Mucosa of descending colon (tissue), 3 donors: Measurements from ENCODE around the gene CUEDC2. TPM values are rescaled to one million over a fixed set of nuclear protein-coding genes. Genes with fewer than 3 reads are reported as not detected.

ENCODE experiments used
- ATAC-seq: fragments of 200-7000 bp; cut with Tn5 transposase; one replicate; pipeline ENCODE4 v1.9.1; 2020; ENCODE audit warnings: mild to moderate bottlenecking, moderate library complexity
- DNase-seq, 3 donors: peaks; one replicate each; pipeline ENCODE4 v3.0.0-alpha.2; 2020
- H3K36me3 ChIP-seq: fragments of 200-600 bp; one replicate; pipeline ENCODE4 v1.8.0; 2021; ENCODE audit warnings: low read depth, mild to moderate bottlenecking
- H3K4me1 ChIP-seq: fragments of 200-600 bp; one replicate; pipeline ENCODE4 v1.8.0; 2021; ENCODE audit warnings: low read depth, mild to moderate bottlenecking
- H3K4me3 ChIP-seq: fragments of 200-600 bp; one replicate; pipeline ENCODE4 v1.8.0; 2021; ENCODE audit warnings: mild to moderate bottlenecking
- H3K9me3 ChIP-seq: fragments of 200-600 bp; one replicate; pipeline ENCODE4 v1.8.0; 2021; ENCODE audit warnings: mild to moderate bottlenecking
- CTCF ChIP-seq: fragments of 200-600 bp; IDR thresholded peaks from one replicate; pipeline ENCODE4 v1.8.0; 2022; ENCODE audit warnings: antibody characterized with exemption, mild to moderate bottlenecking
- intact Hi-C, 2 donors: fragments of 100-400 bp; cut with DNase I in 1 of 2; cut with micrococcal nuclease in 1 of 2; formaldehyde crosslinking; loops; one replicate each; pipeline versions ENCODE4 v1.11.0 to v1.11.1; 2022; cut with DNase I, micrococcal nuclease
- total RNA-seq, 3 donors: library from RNA; stranded (reverse); fragmentation: NEBNext Ultra II Directional in 2 of 3; extraction: Animal tissue kit (Norgen Biotek cat#: 25700) in 2 of 3; gene quantifications; one replicate each; pipeline versions ENCODE4 v1.2.1 to v1.2.4, GENCODE V29; 2021 to 2023
- donor health status: DM: no; HTN: no; CAD: no; lungs with moderate emphysema.
- donor health status: DM: no; HTN: no; CAD: no.
- donor health status: DM: no; HTN: yes; CAD: no.

Gene CUEDC2
- total RNA-seq, 3 donors from 2014 or later: 26.6 to 51.9 (median 29.2) TPM

- intact Hi-C loops: no loop called here
- H3K36me3 ChIP-seq: no peaks in the 10 kb centered on the region
- DNase-seq (peak; percentile 92 to 94 (median 93)), ATAC-seq (peak; percentile 84)
- TF ChIP-seq CTCF: peak; percentile 96
- H3K4me1 ChIP-seq: peaks cover 17% of the 10 kb centered on the region
- H3K9me3 ChIP-seq: no peaks in the 10 kb centered on the region
- H3K4me3 ChIP-seq: peak overlapping the region; percentile 20
Measured at GRCh38 chr10:102399217-102400021, 33.0 kb downstream of the CUEDC2 start.

- DNase-seq (peak in 2 of 3 donors; percentile 37 to 58), ATAC-seq (no peak)
- H3K4me3 ChIP-seq: no peak overlapping the region
- intact Hi-C loops: no loop called here
- H3K4me1 ChIP-seq: peaks cover 21% of the 10 kb centered on the region
- TF ChIP-seq CTCF: no peak
- no peaks in the 10 kb centered on the region for H3K36me3 ChIP-seq
- H3K9me3 ChIP-seq: no peaks in the 10 kb centered on the region
Measured at GRCh38 chr10:102398172-102399020, 34.0 kb downstream of the CUEDC2 start.

GRCh38 chr10:102397222-102398171 is 34.9 kb downstream of the CUEDC2 start:
- no peaks in the 10 kb centered on the region for H3K36me3 ChIP-seq
- intact Hi-C loops: no loop called here

GRCh38 chr10:102396730-102397151 is 35.6 kb downstream of the CUEDC2 start:
- no peak for TF ChIP-seq CTCF
- Histone ChIP-seq H3K4me3 (no peak overlapping the region), H3K4me1 (peaks cover 22% of the 10 kb centered on the region), H3K36me3 (no peaks in the 10 kb centered on the region), H3K9me3 (no peaks in the 10 kb centered on the region)
- DNase-seq: peak in 1 of 3 donors; percentile 59
- intact Hi-C loops: no loop called here
- ATAC-seq: no peak

More at GRCh38 chr10:102397222-102398171, 34.9 kb downstream of the CUEDC2 start:
- ATAC-seq: no peak
- DNase-seq: peak in 1 of 3 donors; percentile 34
- no peak for TF ChIP-seq CTCF
- Histone ChIP-seq H3K4me1 (peaks cover 22% of the 10 kb centered on the region), H3K4me3 (no peak overlapping the region), H3K9me3 (no peaks in the 10 kb centered on the region)

- intact Hi-C loops: no loop called here
- Histone ChIP-seq H3K9me3 (no peaks in the 10 kb centered on the region), H3K4me3 (no peak overlapping the region), H3K36me3 (no peaks in the 10 kb centered on the region), H3K4me1 (peaks cover 22% of the 10 kb centered on the region)
- no peak for TF ChIP-seq CTCF
- no peak for ATAC-seq
- DNase-seq: peak in 2 of 3 donors; percentile 41 to 42
Measured at GRCh38 chr10:102396317-102396650, 36.1 kb downstream of the CUEDC2 start.
